HL-60/S4 treated with retinoic acid at 250 ng/mL for 4 days and 3 days (cell line): ENCODE results near the gene SMCO1.
"Not testable (repeated sequence)": the region's sequence is repeated elsewhere in the genome, so short reads cannot be mapped to it uniquely, and the experiment has no call there.

Experiments used
- in situ Hi-C: fragments of 300-500 bp; cut with MboI; formaldehyde crosslinking; loops from 2 replicates; pipeline ENCODE4 v1.7.0; 2022; ENCODE audit warnings: low sequenced_read_pairs

SMCO1 gene

GRCh38 chr3:196514913-196515621 is at the start of gene SMCO1:
TSS of gene SMCO1 (minus strand) at chr3:196515346. CDS start at chr3:196515209, 137 bp downstream.
- in situ Hi-C loops: loop anchor here (5.0 to 25.0 kb wide), 2 partner anchors 263 to 453 kb away; no protein-coding TSS in a partner anchor

GRCh38 chr3:196563721-196564225 is 48.6 kb upstream of the SMCO1 start:
- in situ Hi-C loops: no loop called here

- in situ Hi-C loops: no loop called here
These were observed 44.7 kb upstream of the SMCO1 start for GRCh38 chr3:196559826-196560225.

- in situ Hi-C loops: no loop called here
These were observed 43.3 kb upstream of the SMCO1 start for GRCh38 chr3:196558476-196558875.

GRCh38 chr3:196557236-196557635 is 42.1 kb upstream of the SMCO1 start:
- in situ Hi-C loops: no loop called here

- in situ Hi-C loops: no loop called here
These were observed 40.1 kb upstream of the SMCO1 start for GRCh38 chr3:196555295-196555694.

- in situ Hi-C loops: no loop called here
These were observed 39.1 kb upstream of the SMCO1 start for GRCh38 chr3:196554205-196554604.

- in situ Hi-C loops: no loop called here
These were observed 38.4 kb upstream of the SMCO1 start for GRCh38 chr3:196553551-196553950.

GRCh38 chr3:196552253-196552652 is 37.1 kb upstream of the SMCO1 start:
- in situ Hi-C loops: no loop called here

- in situ Hi-C loops: not testable (repeated sequence)
These were observed 35.0 kb upstream of the SMCO1 start for GRCh38 chr3:196550172-196550571.

GRCh38 chr3:196549312-196549711 is 34.2 kb upstream of the SMCO1 start:
- in situ Hi-C loops: loop anchor here (25.0 kb wide), 1 partner anchor 638 kb away; no protein-coding TSS in a partner anchor

- in situ Hi-C loops: loop anchor here (25.0 kb wide), 1 partner anchor 640 kb away; no protein-coding TSS in a partner anchor
These were observed 31.9 kb upstream of the SMCO1 start for GRCh38 chr3:196547067-196547466.

- in situ Hi-C loops: loop anchor here (25.0 kb wide), 1 partner anchor 641 kb away; no protein-coding TSS in a partner anchor
These were observed 31.4 kb upstream of the SMCO1 start for GRCh38 chr3:196546537-196546936.

- in situ Hi-C loops: loop anchor here (25.0 kb wide), 1 partner anchor 643 kb away; no protein-coding TSS in a partner anchor
These were observed 29.4 kb upstream of the SMCO1 start for GRCh38 chr3:196544491-196544992.

GRCh38 chr3:196541684-196542445 is 26.7 kb upstream of the SMCO1 start:
- in situ Hi-C loops: loop anchor here (25.0 kb wide), 1 partner anchor 645 kb away; no protein-coding TSS in a partner anchor

- in situ Hi-C loops: loop anchor here (25.0 kb wide), 1 partner anchor 650 kb away; no protein-coding TSS in a partner anchor
These were observed 22.3 kb upstream of the SMCO1 start for GRCh38 chr3:196537319-196537984.

GRCh38 chr3:196533260-196533681 is 18.1 kb upstream of the SMCO1 start:
- in situ Hi-C loops: loop anchor here (25.0 kb wide), 1 partner anchor 654 kb away; no protein-coding TSS in a partner anchor

GRCh38 chr3:196531418-196531817 is 16.3 kb upstream of the SMCO1 start:
- in situ Hi-C loops: loop anchor here (25.0 kb wide), 1 partner anchor 656 kb away; no protein-coding TSS in a partner anchor

- in situ Hi-C loops: loop anchor here (25.0 kb wide), 1 partner anchor 659 kb away; no protein-coding TSS in a partner anchor
These were observed 13.6 kb upstream of the SMCO1 start for GRCh38 chr3:196528639-196529233.

- in situ Hi-C loops: loop anchor here (25.0 kb wide), 1 partner anchor 662 kb away; no protein-coding TSS in a partner anchor
These were observed 10.0 kb upstream of the SMCO1 start for GRCh38 chr3:196525141-196525540.
